K562 (cell line): Measurements from ENCODE around the gene OR6C76.
"Not testable (repeated sequence)": the region's sequence is repeated elsewhere in the genome, so short reads cannot be mapped to it uniquely, and the experiment has no call there.

ENCODE experiments used
- CEBPB ChIP-seq: fragments of 450-650 bp; IDR thresholded peaks from 2 replicates; pipeline ENCODE4 v1.6.1; 2016; ENCODE audit warnings: missing genetic modification characterization, missing compliant biosample characterization
- DACH1 ChIP-seq: fragments of 450-650 bp; IDR thresholded peaks from 2 replicates; pipeline ENCODE4 v1.6.1; 2018; ENCODE audit not compliant: partially characterized antibody
- HDAC3 ChIP-seq: fragments of 450-650 bp; IDR thresholded peaks from 2 replicates; pipeline ENCODE4 v1.6.1; 2018; ENCODE audit warnings: borderline replicate concordance, mild to moderate bottlenecking, moderate library complexity; ENCODE audit not compliant: partially characterized antibody
- LEF1 ChIP-seq: fragments of 450-650 bp; IDR thresholded peaks from 2 replicates; pipeline ENCODE4 v1.6.1; 2016; ENCODE audit warnings: mild to moderate bottlenecking
- SIN3A ChIP-seq, 2 experiments: fragments of 150-350 bp in 1 of 2; IDR thresholded peaks; 2 replicates each; pipeline ENCODE4 v1.6.1; 2011 to 2016; ENCODE audit warnings: borderline replicate concordance in 2 of 2, low read depth in 2 of 2, low read length in 2 of 2, mild to moderate bottlenecking in 2 of 2, moderate library complexity in 2 of 2; ENCODE audit not compliant: control insufficient read depth in 1 of 2
- SRF ChIP-seq, 2 experiments: fragments of 250-450, 450-650 bp in 1 of 2; sonication (Bioruptor Pico) in 1 of 2; sonication (generic) in 1 of 2; formaldehyde crosslinking; IDR thresholded peaks; 2 replicates each; pipeline versions ENCODE4 v1.5.0 to v1.5.1; 2020 to 2022; ENCODE audit warnings: mild to moderate bottlenecking in 1 of 2, missing genetic modification reagents in 1 of 2
- TFAP4 ChIP-seq: sonication (generic); formaldehyde crosslinking; IDR thresholded peaks from 2 replicates; pipeline ENCODE4 v1.8.0; 2022; ENCODE audit warnings: missing genetic modification reagents, mild to moderate bottlenecking, moderate library complexity, borderline replicate concordance
- UBTF ChIP-seq, 2 experiments: IDR thresholded peaks; 2 replicates each; pipeline ENCODE4 v1.6.1; 2012; ENCODE audit warnings: improper control_type of control experiment in 2 of 2, low read depth in 2 of 2, low read length in 2 of 2, borderline replicate concordance in 1 of 2
- ZNF232 ChIP-seq: sonication (generic); formaldehyde crosslinking; IDR thresholded peaks from 2 replicates; pipeline ENCODE4 v1.8.0; 2022; ENCODE audit warnings: mild to moderate bottlenecking, missing genetic modification reagents
- ZNF274 ChIP-seq: IDR thresholded peaks from 2 replicates; pipeline ENCODE4 v1.6.1; 2011; ENCODE audit warnings: low read depth, mild to moderate bottlenecking, low read length, moderate library complexity, borderline replicate concordance

GRCh38 chr12:55414396-55414823, 11.6 kb upstream of the OR6C76 start:
- not testable (repeated sequence) for TF ChIP-seq ZNF274; LEF1; HDAC3; ZNF232 (CRISPR knock-in tag); DACH1; UBTF (IDR thresholded peaks at IDR 0.05; ENCODE audit: borderline replicate concordance in 1 of 2, low read depth in 2 of 2, low read length in 2 of 2); SRF (CRISPR knock-in tag; IDR thresholded peaks at IDR 0.05); SIN3A (IDR thresholded peaks at IDR 0.05; ENCODE audit: borderline replicate concordance in 2 of 2, control insufficient read depth in 1 of 2, low read depth in 2 of 2, low read length in 2 of 2); CEBPB (tag); TFAP4 (CRISPR knock-in tag)
